ENCODE data around the gene TPGS2.
"Not testable (repeated sequence)": the region's sequence is repeated elsewhere in the genome, so short reads cannot be mapped to it uniquely, and the experiment has no call there.

TPGS2 gene

GRCh38 chr18:36819621-36820020 lies 9.2 kb downstream of the TPGS2 start:
- DNase-seq = no peak

GRCh38 chr18:36818652-36819051 lies 10.2 kb downstream of the TPGS2 start:
- DNase-seq = no peak

- DNase-seq = no peak
Measured at GRCh38 chr18:36817039-36817438, 11.8 kb downstream of the TPGS2 start.

- DNase-seq = not testable (repeated sequence)
Measured at GRCh38 chr18:36816096-36816495, 12.7 kb downstream of the TPGS2 start.

DNA sequence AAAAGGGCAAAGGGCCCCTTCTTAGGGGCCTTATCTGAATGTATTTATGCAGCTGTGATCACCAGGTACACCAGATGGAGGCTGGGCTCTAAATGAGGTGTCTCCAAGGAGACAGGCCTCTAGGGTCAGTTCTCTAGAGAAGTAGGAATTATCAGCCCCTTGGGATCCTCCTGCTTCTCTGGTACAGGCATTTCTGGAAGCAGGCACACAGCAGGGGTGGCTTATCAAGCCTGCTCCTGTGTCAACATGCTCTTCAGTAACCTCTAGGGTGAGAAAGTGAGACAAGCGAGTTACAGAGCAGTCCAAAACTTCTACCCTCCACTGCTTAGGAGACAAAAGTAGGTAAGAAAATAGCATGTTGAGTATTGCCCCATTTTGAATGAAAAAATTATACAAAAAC lies 13.8 kb downstream of the TPGS2 start:
- DNase-seq = no peak

DNA sequence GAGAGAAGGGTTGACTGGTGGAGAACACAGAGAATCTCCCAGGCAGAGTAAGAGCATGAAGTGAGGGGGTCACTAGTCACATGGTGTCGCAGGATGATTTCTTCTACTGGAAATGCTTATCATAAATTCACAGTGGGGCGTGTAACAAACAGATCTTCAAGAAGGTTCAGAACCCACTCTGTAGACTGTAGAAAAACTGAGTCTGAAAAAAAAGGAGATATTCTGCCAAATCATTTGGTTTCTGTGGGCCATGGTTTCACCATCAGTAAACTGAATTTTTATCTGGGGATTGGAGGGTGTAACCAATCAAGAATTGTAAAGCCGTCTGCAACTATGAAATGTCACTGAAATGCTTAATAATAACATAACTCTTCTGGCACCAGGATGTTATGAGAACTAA lies 15.0 kb downstream of the TPGS2 start:
- DNase-seq = no peak

- DNase-seq = no peak
Measured at GRCh38 chr18:36813101-36813775, 15.6 kb downstream of the TPGS2 start.

DNA sequence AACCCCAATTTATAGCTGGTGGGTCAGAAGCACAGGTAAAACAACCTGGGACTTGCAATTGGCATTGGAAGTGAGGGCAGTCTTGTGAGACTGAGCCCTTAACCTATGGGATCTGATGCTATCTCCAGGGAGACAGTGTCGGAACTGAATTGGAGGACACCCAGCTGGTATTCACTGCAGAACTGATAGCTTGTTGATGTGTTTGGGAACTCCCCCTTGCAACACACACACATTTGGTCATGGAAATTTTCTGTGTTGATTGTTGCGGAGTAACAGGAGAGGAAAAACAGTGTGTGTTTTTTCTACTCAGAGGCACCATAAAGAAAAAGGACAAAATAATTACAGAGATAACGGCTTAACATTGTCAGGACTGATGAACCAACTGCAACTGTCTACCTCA lies 16.1 kb downstream of the TPGS2 start:
- no peak for DNase-seq

DNA sequence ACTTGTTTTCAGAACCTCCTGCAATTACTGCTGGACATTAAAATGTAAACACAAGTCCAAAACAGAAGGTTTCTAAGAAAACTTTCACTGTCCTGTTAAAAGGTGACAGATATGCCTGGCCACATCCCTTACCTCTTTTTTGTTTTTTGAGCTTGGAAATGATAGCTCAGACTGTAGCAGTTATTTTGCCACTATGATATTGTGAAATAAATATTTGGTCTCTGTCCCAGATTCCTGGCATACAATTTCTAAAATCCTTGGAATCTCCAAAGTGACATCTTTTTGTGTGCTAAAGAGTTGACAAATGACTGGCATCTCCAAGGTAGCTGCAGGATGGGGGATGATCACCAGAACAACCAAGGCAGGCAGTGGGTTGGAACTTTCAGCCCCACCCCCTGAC lies 16.8 kb downstream of the TPGS2 start:
- DNase-seq = no peak

DNA sequence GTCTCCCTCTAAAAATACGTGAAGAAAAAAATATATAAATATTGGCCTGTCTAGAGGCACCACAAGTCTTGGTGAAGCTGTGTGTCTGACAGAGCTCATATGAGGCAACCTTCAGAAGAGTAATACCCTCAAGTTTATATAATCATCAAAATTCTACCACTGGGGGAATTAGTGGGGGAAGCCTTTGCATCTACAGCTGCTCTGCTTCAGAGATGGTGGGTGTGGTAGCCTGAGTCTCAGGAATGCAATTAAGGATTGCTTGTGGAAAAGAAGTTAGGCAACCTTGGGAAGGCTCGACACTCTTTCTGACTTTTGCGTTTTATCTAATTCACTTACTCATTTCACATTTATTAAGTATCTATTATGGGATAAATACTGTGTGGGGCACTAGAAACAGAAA lies 17.4 kb downstream of the TPGS2 start:
- DNase-seq = no peak

- peak; percentile 55 for DNase-seq
Measured at GRCh38 chr18:36809590-36810381, 19.0 kb downstream of the TPGS2 start.

- no peak for DNase-seq
Measured at GRCh38 chr18:36808681-36809080, 20.1 kb downstream of the TPGS2 start.

DNA sequence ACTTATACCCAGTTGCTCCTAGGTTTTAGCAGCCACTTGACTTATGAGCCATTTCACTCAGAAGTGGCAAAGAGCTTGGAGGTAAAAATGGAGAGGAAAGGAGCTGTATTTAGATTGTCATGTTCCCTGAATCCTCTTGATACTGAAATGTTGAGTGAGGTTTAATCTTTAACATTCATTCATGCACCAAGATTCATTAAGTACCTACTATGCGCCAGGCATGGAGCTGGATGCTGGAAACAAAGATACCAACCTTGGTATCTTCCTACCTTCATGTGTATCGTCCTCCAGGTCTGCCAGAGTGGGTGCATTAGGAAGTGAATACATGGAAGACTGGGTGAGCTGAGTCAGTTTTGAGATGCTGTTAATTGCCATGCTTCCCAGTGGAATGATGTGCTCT lies 23.7 kb downstream of the TPGS2 start:
- no peak for DNase-seq

DNA sequence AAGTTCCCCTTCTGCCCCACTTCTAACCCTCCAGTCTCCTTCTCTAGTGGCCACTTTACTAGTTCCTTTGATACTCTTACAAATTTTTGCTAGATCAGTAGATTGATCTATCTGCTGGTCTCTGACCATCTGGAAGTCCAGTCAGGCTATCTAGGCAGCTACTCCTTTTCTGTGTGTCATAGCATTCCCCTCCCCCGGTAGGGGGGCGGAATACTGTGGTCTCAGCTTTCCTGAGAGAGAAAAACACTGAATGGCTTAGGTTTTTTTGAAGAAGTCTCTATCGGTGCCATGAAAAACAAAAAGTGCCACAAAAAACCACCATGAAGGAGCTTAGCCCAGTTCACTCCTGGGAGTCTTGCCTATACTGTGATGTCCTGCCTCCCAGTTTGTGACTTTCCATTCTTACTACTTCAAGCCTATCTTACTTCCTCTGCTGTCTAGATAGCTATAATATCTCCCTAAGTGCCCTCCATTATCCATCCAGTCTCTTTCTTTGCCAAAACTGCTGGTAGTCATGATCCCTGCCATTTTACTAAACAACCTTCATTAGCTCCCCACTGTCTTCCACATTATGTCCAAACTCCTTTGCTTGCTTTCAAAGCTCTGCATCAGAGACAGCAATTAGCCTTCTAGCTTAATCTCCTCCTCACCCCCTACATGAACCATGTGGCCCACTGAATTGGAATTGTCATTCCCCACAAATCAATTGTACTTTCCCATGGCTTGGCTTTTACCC lies 29.9 kb downstream of the TPGS2 start:
- DNase-seq = no peak

DNA sequence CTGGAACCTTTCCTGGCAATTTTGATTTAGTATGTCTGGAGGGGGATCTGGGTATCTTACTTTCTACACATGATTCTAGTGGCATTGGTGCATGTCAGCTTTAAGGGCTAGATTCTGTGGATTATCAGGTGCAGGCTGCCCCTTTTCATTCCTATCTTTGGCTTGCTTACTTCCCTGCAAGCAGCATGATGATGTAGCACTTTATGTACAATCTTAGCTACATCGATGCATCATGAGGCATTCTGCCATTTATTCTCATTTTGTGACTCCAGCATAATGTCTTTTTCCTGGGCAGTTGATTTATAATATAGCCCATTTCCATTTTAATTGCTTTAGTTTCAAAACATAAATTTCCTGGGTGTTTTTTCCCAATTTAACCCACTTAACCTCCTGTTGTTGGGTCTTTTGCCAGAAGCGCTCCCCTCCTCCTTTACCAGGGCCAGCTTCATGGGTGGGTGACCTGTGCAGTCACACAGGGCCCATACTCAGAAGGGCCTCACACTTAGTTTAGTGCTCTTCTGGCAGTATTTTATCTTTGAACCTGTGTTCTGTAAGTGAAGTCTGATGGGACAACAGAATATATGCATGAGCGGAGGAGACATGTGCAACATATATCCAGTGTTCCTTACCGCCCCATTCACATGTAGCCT lies 36.0 kb downstream of the TPGS2 start:
- DNase-seq = no peak

DNA sequence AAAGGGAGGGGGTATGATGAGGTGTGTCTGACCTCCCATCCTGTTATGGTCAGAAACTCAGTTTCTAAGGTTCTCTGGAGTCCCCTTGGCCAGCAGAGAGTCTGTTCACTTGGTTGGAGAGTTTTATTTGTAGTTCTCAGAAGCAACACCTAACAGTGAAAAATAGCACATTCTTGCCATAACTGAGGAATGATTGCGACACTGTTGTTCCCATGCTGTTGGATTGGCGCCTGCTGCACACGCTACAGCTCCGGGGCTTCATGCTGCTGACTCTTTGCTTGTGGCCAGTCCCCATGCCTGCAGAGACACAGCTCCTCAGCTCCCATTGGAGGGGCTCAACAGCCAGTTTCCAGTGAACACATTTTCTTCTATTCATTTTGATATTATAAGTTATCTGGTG lies 42.1 kb downstream of the TPGS2 start:
- DNase-seq = no peak

GRCh38 chr18:36783792-36784191 lies 45.0 kb downstream of the TPGS2 start:
- no peak for DNase-seq

DNA sequence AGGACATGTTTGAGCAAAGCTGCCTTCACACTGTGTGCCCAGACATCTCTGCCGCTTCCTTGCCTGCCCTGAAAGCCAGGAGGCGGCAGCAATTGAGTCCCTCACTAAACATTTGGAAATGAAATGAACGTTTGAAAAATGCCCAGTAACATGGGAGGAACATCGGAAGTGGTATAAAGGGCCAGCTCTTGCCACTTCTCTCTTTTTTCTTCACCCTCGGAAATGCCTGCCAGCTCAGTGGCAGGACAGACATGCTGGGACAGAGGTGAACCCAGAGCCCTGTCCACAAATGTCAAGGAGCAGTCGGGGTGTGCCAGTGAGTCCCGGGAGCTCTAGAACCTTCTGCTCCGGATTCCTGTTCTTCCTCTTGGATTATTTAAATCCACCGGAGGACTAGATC lies 46.1 kb downstream of the TPGS2 start:
- DNase-seq = no peak

- DNase-seq = no peak
Measured at GRCh38 chr18:36780748-36781147, 48.1 kb downstream of the TPGS2 start.

GRCh38 chr18:36777566-36777965 lies 51.2 kb downstream of the TPGS2 start:
- no peak for DNase-seq

- no peak for DNase-seq
Measured at GRCh38 chr18:36776650-36777049, 52.2 kb downstream of the TPGS2 start.

DNA sequence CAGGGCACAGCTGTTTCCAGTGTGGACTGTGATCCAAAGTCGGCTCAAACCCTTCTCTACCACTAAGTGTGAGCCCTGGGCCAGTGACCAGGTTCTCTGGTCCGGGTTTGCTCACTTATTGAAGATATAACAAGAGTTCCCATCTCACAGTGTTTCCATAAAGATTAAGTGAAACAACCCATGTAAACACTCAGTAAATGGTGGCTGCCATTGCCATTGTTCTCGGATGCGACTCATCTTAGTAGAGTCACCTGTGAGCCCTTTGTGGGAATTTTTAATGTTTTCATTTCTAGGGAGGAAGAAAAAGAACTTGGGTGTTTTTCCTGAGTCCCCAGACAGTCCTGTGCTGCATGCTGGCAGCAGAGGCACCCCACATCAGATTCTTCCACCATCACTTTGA lies 53.4 kb downstream of the TPGS2 start:
- no peak for DNase-seq

- DNase-seq = no peak
Measured at GRCh38 chr18:36772241-36772723, 56.5 kb downstream of the TPGS2 start.

All from inflammatory macrophage treated with lipopolysaccharide for 4 hours (primary cell).